Type B pancreatic cell (in vitro differentiated cells): Measurements from ENCODE around the gene ARHGEF10L. TPM values are rescaled to one million over a fixed set of nuclear protein-coding genes. Genes with fewer than 3 reads are reported as not detected.

Experiments
- DNase-seq: peaks from one replicate; pipeline ENCODE4 v3.0.0; 2021; ENCODE audit warnings: mixed read lengths; ENCODE audit not compliant: unreplicated experiment; ENCODE audit errors: extremely low spot score
- H3K27ac Mint-ChIP-seq: 2 replicates; pipeline ENCODE4 v1.8.0; 2021; ENCODE audit warnings: mild to moderate bottlenecking, mixed read lengths
- H3K27me3 Mint-ChIP-seq: 2 replicates; pipeline ENCODE4 v1.8.0; 2021; ENCODE audit warnings: mixed read lengths
- H3K36me3 Mint-ChIP-seq: 2 replicates; pipeline ENCODE4 v1.8.0; 2021; ENCODE audit warnings: mixed read lengths
- H3K4me1 Mint-ChIP-seq: one replicate; pipeline ENCODE4 v1.8.0; 2021; ENCODE audit warnings: mixed read lengths; ENCODE audit not compliant: unreplicated experiment
- H3K4me3 Mint-ChIP-seq: 2 replicates; pipeline ENCODE4 v1.8.0; 2021; ENCODE audit warnings: mild to moderate bottlenecking, mixed read lengths
- H3K9me3 Mint-ChIP-seq: 2 replicates; pipeline ENCODE4 v1.8.0; 2021; ENCODE audit warnings: mixed read lengths
- total RNA-seq: library from RNA; stranded (reverse); gene quantifications from 2 replicates; pipeline ENCODE4 v1.2.1, GENCODE V29; 2021; ENCODE audit warnings: low replicate concordance
- TF ChIP-seq, protein P1 (sequence below): fragments of 200-600 bp; sonication (generic); conservative IDR thresholded peaks from 2 replicates; pipeline ENCODE4 v1.5.0; 2021; ENCODE audit warnings: antibody characterized with exemption, mild to moderate bottlenecking

ARHGEF10L gene
- total RNA-seq, 1 donor from 2014 or later = 36.0 TPM

DNA sequence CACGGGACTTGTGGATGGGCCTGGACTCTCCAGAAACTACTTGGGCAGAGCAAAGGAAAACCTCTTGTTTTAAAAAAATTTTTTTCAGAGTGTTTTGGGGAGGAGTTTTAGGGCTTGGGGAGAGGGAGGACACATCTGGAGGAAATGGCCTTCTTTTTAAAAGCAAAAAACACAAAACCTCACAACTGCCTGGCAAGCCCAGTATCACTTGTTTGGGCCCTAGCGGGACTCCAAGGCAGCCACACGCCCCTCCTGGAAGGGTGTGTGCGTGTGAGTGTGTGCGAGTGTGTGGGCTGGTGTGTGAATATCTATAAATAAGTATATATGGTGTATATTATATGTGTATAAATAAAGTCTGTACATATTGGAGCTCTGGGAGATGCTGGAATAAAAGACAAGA lies 158.0 kb downstream of the ARHGEF10L start:
- Mint-ChIP-seq H3K4me3 (no peak overlapping the region), H3K9me3 (no peaks in the 10 kb centered on the region), H3K4me1 (peaks cover 23% of the 10 kb centered on the region), H3K27me3 (peaks cover 2% of the 10 kb centered on the region), H3K27ac (no peak overlapping the region), H3K36me3 (peaks cover 5% of the 10 kb centered on the region)
- TF ChIP-seq, protein P1, sequence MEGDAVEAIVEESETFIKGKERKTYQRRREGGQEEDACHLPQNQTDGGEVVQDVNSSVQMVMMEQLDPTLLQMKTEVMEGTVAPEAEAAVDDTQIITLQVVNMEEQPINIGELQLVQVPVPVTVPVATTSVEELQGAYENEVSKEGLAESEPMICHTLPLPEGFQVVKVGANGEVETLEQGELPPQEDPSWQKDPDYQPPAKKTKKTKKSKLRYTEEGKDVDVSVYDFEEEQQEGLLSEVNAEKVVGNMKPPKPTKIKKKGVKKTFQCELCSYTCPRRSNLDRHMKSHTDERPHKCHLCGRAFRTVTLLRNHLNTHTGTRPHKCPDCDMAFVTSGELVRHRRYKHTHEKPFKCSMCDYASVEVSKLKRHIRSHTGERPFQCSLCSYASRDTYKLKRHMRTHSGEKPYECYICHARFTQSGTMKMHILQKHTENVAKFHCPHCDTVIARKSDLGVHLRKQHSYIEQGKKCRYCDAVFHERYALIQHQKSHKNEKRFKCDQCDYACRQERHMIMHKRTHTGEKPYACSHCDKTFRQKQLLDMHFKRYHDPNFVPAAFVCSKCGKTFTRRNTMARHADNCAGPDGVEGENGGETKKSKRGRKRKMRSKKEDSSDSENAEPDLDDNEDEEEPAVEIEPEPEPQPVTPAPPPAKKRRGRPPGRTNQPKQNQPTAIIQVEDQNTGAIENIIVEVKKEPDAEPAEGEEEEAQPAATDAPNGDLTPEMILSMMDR = no peak
- no peak for DNase-seq

DNA sequence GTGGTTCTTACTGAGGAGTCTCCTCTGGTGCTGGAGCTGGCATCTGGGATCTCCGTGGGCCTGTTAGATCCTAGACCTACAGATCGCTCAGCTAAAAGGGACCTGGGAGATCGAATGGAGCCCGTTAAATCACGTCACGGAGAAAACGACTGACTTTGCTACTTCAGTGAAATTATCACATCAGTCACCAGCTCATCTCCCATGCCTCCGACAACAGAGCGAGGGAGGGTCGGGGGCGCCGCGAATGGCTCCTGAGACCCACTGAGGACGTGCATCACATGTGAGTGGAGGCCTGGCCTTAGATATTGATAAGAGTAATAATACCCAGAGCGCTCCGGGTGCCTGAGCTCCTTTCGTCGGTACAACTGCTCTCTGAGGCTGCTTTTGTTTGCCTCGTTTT lies 160.1 kb downstream of the ARHGEF10L start:
- H3K4me1 Mint-ChIP-seq = peaks cover 23% of the 10 kb centered on the region
- TF ChIP-seq, protein P1 = no peak
- H3K9me3 Mint-ChIP-seq = no peaks in the 10 kb centered on the region
- DNase-seq = no peak
- peaks cover 11% of the 10 kb centered on the region for H3K27me3 Mint-ChIP-seq
- no peak overlapping the region for H3K27ac Mint-ChIP-seq
- H3K4me3 Mint-ChIP-seq = no peak overlapping the region
- H3K36me3 Mint-ChIP-seq = no peaks in the 10 kb centered on the region

DNA sequence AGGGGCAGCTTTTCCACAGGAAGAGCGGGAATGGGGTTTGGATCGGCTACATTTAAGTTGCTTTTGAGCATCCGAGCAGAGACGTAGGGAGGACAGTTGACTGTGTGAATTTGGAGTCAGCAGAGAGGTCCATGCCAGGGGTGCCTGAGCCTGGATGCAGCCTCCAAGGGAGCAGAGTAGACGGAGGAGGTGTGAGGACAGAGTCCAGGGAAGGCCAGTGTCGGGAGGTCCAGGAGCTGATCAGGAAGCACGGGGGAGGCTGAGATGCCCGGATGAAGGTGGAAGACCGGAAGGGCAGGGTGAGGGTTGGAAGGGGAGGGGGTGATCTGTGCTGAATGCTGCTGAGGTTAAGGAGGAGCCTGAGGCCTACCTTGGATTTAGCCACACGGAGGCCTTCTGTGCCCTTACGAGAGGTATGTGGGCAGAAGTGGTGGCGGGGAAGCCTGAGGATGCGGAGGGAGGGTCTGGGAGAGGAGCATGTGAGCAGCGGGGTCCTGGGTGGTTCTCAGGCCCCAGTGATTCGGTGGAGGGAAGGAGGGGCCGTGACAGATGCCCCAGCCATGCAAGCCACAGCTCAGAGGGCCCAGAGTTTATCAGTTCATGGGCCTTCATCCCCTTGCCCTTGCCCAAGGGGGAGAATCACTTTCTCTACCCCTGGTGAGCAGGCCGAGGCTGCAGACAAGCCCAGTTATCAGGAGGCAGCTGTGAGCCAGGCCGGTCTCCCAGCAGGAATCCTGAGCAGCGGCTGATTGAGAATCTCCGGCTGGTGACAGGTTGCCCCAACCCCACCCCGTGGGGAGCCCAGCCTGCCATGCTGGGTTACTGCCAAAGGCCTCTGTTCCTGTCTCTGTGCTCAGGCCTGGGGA lies 161.7 kb downstream of the ARHGEF10L start:
- Mint-ChIP-seq H3K4me3 (no peak overlapping the region), H3K27ac (no peak overlapping the region), H3K36me3 (no peaks in the 10 kb centered on the region), H3K4me1 (peaks cover 22% of the 10 kb centered on the region), H3K27me3 (peaks cover 20% of the 10 kb centered on the region), H3K9me3 (no peaks in the 10 kb centered on the region)
- TF ChIP-seq, protein P1 = no peak
- DNase-seq = no peak

DNA sequence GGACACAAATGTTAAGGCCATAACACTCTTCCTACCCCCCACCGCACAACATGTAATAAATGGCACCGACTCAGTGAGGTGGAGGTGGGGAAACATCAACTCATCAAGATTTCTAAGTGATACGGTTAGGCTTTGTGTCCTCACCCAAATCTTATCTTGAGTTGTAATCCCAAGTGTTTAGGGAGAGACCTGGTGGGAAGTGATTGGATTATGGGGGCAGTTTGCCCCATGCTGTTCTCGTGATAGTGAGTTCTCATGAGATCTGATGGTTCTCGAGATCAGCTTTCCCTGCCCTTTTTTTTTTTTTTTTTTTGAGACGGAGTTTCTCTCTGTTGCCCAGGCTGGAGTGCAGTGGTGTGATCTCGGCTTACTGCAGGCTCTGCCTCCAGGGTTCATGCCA lies 164.7 kb downstream of the ARHGEF10L start:
- Mint-ChIP-seq H3K9me3 (no peaks in the 10 kb centered on the region), H3K4me1 (peaks cover 15% of the 10 kb centered on the region), H3K27ac (no peak overlapping the region), H3K4me3 (no peak overlapping the region), H3K27me3 (peaks cover 26% of the 10 kb centered on the region), H3K36me3 (no peaks in the 10 kb centered on the region)
- DNase-seq = no peak
- TF ChIP-seq, protein P1 = no peak

DNA sequence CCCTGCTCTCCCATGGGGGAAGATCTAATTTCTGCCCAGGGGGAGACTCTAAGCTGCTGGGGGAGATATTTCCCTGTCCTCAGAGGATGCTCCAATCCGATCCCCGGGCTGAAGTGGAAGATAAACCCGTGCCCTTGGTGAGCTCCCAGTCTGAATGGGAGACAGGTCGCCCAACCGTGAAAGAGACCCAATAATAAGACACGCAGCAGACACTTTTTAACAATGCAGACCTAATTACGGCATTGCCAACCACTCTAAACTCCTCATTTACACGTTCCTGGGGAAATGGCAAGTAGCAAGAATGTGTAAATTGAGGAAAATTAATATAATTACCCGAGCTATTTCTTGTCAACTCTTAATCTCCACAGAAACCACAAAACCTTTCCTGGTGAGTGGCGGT lies 166.9 kb downstream of the ARHGEF10L start:
- no peaks in the 10 kb centered on the region for H3K4me1 Mint-ChIP-seq
- H3K4me3 Mint-ChIP-seq = no peak overlapping the region
- DNase-seq = no peak
- TF ChIP-seq, protein P1 = no peak
- no peaks in the 10 kb centered on the region for H3K36me3 Mint-ChIP-seq
- H3K27ac Mint-ChIP-seq = no peak overlapping the region
- peaks cover 26% of the 10 kb centered on the region for H3K27me3 Mint-ChIP-seq
- no peaks in the 10 kb centered on the region for H3K9me3 Mint-ChIP-seq
